HG03045 (cell line): ENCODE measurements around the gene SUFU.
"Not testable (repeated sequence)": the region's sequence is repeated elsewhere in the genome, so short reads cannot be mapped to it uniquely, and the experiment has no call there.

Experiments
- ATAC-seq: cut with Tn5 transposase; IDR thresholded peaks from one replicate; pipeline ENCODE4 v1.9.1; 2021; ENCODE audit warnings: mild to moderate bottlenecking, moderate library complexity; ENCODE audit not compliant: unreplicated experiment

The SUFU gene

DNA sequence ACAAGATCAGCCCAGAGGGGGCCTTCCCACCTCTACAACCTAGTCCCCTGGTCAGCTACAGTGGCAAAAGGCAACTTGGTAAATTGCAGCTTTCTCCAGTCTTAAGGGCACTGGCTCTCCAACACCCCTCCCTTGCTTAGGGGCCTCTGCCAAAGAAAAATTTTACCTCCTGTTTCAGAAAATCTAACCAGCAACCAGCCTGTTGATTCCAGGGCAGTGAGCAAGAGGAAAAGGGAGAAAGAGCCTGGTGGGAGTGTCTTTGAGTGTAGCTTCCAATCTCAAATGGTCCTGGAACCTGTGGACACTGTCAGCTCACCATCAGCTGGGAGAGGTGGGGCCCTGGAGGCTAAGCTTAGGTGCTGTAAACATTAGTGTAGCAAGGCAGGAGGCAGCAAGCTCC, 24.1 kb upstream of the SUFU start:
- no peak for ATAC-seq

DNA sequence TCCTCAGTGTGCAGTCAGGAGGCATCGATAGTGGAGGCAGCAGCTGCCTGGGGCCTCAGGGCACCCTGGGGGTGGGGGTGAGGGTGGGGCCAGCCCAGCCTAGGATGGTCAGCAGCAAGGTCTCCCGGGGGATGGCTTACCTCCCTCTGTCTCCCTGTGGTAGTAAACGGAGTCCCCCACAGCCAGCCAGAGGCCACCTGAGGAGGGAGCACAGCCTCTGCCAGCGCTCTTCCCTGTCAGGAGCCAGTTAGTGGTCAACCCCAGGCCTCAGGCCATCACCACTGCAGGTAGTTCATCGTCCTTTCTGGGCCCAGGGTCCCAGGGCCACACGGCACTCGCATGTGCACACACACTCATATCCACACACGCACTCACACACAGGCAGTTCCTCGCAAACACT, 23.4 kb upstream of the SUFU start:
- ATAC-seq: no peak

GRCh38 chr10:102484021-102484420, 19.8 kb upstream of the SUFU start:
- ATAC-seq: no peak

- no peak for ATAC-seq
Measured at GRCh38 chr10:102485093-102485784, 18.5 kb upstream of the SUFU start.

- ATAC-seq: no peak
Measured at GRCh38 chr10:102491136-102491535, 12.6 kb upstream of the SUFU start.

DNA sequence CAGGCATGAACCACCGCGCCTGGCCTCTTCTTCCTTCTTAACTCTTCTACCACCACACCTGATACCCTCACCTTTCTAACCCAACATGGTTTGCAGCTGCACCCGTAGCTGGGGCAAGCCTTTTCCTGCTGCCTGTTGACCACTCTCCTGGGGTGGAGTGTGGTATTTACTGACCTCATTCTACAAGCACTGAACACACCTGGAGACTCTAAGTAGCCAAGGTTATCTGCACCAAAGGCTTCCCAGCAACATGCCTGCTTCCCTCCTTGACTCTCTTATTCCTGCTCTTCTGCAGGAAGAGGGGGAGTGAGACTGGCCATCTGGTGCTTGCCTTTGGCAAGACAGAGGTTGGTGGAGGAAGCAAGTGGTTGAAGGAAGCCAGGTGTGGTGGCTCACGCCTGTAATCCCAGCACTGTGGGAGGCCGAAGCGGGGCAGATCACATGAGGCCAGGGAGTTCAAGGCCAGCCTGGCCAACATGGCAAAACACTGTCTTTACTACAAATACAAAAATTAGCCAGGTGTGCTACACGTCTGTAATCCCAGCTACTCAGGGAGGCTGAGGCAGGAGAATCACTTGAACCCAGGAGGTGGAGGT, 11.3 kb upstream of the SUFU start:
- ATAC-seq: no peak

GRCh38 chr10:102492983-102493382, 10.8 kb upstream of the SUFU start:
- no peak for ATAC-seq

DNA sequence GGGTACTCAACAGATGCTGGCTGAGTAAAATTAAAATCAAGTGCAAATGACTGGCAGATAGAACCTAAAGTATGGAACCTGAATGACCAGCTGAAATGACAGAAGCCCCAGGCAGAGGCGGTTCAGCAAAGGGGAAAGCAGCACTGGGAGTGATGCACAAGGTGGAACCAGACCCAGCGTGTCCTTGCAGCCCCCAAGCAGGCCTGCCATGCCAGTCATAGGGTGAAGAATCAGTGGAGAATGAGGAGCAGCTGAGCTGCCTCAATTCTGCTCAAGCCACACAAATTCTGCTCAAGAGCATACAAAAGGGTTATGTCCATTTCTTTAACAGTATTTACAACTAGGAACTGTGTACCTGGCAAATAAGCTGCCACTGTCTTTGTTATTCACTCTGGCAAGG, 10.0 kb upstream of the SUFU start:
- ATAC-seq: no peak

DNA sequence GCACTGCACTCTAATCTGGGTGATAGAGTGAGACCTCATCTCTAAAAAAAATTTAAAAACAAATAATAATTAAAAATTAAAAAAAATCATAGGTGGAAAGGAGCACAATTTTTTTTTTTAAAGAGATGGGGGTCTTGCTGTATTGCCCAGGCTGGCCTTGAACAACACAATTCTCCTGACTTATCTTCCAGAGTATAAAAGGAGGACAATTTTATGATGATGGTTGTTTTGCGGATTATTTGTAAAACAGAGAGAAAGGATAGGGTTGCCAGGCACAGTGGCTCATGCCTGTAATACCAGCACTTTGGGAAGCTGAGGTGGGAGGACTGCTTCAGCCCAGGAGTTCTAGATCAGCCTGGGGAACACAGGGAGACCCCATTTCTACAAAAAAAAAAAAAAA, 6.2 kb upstream of the SUFU start:
- ATAC-seq: no peak

DNA sequence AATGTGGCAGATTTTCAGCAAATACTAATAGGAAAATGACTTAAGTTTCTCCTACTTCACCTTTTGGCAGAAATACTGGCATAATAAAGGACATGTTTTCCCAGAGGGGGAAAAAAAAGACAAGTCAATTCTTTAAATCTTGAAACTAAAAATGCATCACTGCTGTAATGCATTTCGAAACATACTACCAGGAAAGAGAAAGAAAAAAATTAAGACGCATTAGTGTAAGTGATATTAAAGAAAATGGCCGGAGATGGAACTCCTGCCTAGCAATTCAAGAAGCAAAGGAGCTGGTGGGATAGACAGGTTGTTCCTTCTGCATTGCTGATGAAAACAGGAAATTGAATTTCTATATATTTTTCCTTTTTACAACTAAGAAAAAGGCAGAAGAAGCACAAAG, 4.4 kb upstream of the SUFU start:
- no peak for ATAC-seq

DNA sequence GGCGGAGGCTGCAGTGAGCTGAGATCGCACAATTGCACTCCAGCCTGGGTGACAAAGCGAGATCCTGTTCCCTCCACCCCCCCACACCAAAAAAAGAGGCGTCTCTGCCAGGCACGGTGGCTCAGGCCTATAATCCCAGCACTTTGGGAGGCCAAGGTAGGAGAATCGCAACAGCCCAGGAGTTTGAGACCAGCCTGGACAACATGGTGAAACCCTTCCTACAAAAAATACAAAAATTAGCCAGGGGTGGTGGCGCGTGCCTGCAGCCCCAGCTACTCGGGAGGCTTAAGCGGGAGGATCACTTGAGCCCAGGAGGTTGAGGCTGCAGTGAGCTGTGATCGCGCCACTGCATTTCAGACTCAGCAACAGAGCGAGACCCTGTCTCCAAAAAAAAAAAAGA, 3.1 kb upstream of the SUFU start:
- ATAC-seq: not testable (repeated sequence)

DNA sequence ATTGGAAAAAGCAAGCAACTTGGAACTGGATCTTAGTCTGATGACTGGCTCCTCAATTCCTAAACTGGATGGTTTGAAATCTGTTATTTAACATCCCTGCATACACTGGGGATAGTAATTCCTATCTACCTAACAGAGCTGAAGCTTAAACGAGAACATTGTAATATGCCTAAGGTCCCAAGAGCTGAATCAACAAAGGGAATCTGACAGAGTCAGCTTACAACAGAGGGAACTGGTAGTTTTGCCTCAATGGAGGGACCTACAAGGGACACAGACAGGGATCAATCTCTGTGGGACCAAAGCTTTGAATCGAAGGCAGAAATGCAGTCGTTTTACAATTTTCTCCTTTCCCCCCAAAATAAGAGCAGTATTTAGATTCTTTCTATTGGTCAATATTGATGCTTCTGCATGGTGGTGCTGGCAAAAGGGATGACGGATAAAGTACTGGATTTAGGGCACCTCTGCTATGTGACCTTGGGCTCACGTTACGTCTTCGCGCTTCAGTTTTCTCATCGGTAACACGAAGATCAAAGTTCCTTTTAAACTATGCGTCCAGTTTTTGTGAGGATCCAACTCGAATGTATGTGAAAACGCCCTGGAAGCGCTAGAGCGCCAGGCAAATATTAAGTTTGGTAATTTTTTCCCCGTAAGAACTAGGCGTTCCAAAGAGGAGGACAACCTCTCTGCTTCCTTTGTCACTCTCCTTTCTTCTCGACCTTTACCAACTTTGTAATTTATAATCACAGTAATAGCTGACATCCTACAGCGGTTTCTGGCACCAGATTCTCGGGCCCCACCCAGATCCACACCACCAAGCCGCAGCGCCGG, 2.4 kb upstream of the SUFU start:
- no peak for ATAC-seq

GRCh38 chr10:102502029-102502336, 1.8 kb upstream of the SUFU start:
- ATAC-seq: peak; percentile 77

DNA sequence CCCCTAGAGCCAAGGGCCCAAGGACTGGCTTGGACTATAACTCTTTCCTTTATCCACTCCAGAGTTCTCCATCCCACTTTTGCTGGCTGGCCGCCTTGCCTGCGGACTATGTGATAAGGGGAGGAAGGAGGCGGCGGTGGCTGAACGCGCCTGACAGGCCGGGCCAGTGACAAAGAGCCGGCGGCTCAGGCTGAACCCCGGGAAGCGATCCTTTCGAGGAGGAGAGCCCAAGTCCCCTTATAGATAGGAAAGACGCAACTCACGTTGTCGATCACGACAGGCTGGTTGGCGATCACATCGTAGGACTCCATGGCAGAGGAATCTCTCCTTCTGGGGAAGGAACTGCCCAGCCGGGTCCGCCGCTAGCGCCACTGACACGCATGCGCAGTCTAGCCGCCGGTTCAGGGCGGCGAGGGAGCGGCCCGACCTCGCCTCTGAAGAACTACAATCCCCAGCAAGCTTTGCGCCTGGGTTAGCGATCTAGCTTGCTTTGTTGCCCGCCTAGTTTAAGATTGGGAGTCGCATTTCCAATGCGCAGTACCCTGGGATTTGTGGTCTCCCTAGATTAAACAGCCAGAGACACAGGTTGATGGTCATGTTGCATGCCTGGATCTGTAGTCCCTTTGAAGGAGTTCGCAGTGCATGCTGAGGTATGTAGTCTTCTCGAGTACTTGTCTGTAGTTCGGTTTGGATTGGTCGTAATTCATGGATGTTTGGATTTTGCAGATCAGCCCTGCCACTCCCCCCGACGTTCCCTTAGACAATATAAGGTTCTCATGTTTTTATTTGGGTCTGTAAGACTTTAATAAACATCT, 1.2 kb upstream of the SUFU start, which contains the start of gene ACTR1A:
Gene ACTR1A (minus strand): TSS at position 376 of the 815 bp plus-strand sequence. CDS start 65 bp downstream, at position 311.
- peak; percentile 42 for ATAC-seq

DNA sequence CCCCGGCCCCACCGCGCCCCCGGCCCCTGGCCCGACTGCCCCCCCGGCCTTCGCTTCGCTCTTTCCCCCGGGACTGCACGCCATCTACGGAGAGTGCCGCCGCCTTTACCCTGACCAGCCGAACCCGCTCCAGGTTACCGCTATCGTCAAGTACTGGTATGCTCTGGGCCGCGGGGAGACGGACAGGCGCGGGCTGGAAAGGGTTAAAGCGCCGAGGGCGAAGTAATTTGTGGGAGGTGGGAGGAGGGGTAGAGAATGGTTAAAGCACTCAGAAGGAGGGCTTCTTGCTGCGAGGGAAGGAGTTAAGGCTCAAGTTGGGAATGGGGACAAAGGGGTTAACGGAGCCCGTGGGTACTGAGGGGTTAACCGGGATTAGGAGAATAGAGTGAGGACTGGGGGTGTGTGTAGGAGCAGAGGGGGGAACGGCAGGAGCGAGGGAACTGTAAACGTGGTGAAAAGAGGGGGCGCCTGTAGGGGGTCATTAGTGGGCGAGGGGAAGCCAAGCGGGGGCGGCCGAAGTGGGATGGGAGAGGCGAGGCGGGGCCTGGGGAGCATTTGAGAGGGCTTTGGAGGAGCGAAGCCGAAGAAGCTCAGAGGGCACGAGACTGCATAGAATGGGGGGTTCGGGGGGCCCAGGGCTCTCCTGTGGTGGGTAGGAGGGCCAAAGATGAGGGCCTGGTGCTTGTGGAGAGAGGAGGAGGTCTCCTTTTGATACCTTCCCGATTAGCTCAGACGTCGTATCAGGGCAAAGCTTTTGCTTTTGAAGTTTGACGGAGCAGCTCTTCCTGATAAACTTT, 605 bp downstream of the SUFU start:
- ATAC-seq: no peak

- ATAC-seq: no peak
Measured at GRCh38 chr10:102504976-102505300, 1.2 kb downstream of the SUFU start.

DNA sequence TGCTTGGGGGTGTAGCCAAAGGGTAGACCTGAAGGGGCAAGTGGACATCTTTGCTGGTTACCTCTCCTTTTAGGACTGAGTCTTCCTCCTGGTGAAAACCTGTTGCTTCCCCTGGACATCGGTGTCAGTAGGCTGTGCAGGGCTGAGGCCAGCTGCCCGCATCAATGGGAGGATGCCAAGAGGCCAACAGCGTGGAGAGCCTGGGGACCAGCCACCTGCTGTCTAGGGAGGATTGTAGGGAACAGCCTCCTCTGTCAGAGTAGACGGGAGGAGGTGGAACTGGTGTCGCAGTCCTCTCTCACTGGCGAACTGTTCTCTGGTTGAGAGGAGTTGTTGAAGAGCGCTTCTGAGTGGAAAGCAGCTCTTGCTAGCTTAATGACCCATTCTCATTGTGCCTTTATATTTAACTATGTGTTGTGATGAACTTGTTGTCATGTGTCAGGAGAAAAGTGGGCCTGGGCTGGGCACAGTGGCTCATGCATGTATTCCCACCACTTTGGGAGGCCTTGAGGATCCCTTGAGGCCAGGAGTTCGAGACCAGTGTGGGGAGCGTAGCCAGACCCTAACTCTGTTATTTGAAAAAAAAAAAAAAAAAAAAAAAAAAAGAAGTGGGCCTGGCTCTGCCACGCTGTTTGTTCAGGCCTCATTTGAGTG, 1.8 kb downstream of the SUFU start:
- ATAC-seq: no peak

DNA sequence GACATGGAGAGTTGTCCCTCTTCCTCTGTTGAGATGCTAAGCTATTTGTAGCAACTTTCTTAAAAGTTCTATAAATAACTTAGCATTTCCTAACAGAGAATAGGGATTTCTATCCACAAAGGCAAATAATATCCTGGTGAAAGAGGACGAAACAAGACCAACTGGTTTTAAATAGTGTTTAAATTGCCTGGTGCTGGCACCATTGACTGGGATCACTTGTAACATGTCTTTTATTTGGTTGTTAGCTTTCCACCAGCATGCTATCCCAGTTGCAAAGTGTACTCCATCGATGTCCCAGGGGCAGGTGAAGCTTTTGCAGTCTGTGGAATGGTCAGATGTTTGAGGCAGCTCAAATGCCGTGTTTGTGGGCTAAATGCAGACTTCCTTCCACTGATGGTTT, 3.7 kb downstream of the SUFU start:
- no peak for ATAC-seq

DNA sequence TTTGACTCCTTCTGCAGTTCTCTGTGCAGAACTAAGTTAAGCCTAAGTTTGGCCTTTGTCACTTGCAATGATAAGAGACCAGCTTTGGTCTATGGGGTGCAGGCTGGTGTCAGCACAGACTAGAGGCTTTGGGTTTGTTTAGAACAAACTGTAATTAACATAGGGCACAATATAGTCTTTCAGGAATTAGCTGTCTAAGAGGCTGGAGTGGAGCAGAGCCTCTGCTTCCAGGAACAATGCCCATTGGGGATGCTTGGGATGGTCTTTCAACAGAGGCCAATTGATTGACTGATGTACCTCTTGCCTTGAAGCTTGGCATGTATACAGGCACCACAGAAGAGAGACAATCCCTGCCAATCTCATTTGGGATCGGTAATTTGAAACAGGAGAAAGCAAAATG, 4.7 kb downstream of the SUFU start:
- no peak for ATAC-seq

DNA sequence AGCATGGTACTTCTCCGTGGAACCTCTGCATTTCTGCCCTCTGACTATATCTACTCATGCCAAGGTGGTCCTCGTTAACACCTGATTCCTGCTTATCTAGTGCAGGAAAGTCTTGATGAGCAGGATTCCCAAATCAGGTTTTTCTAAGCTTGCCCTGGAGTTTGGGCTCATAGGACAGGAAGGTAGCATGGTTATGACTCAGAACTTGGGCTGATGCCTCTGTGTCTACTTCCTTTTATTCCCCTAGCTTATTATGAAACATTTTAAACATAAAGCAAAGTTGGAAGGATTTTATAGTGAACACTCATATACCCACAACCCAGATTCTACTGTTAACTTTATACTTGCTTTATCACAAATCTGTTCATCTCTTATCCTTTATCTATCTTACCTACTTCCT, 5.6 kb downstream of the SUFU start:
- ATAC-seq: no peak
